Inflammatory macrophage treated with lipopolysaccharide for 1 hour (primary cell): ENCODE results near the gene IQSEC1.

Source experiments
- DNase-seq, 2 donors: peaks; one replicate each; pipeline ENCODE4 v3.0.0-alpha.2; 2020 to 2022

IQSEC1 gene

GRCh38 chr3:12902181-12902999 lies 170.8 kb downstream of the IQSEC1 start:
- peak; percentile 30 to 45 for DNase-seq

- no peak for DNase-seq
Measured at GRCh38 chr3:12901623-12902045, 171.6 kb downstream of the IQSEC1 start.

GRCh38 chr3:12900885-12901411 lies 172.3 kb downstream of the IQSEC1 start:
- DNase-seq: no peak

GRCh38 chr3:12898965-12899755 lies 174.1 kb downstream of the IQSEC1 start:
- DNase-seq: no peak

- no peak for DNase-seq
Measured at GRCh38 chr3:12898290-12898964, 174.8 kb downstream of the IQSEC1 start.

DNA sequence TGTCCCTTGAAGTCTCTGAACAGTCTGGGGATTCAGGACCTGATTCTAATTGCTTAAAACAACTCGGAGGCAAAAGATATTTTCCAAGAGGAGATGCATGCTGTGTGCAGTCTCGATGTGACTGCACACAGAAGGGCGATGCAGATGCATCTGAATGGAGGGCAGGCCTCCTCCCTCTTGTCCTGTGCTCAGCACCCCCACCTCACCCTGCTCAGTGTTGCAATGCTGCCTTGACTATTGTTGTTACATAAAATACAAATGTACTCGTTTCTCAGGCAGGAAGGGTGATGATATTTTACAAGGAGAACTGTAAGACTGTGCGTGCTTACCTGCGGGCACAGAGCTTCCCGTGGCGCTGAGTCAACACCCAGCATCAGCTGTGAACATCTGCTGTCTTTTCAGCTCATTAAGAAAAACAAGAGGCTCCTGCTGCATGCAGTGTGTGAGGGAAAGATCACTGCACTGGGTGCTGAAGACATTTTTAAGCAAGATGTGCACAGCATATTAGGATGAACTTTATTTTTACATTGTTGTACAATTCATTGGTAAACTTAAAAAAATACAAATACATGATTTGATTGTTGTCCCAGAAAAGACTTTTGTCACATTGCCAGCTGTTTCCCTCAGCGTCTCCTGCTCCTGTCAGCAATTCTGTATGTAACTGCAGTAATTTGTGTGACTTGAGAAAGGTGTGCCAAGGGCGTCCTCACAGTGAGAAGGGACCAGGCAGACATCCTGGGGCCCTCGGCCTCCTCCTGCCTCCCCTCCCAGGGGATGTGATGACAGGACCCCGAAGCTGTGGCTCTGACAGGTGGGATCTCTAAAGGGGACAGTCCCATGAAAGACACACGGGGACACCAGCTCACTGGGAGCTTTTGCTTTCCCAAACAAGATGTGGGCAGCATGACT lies 175.6 kb downstream of the IQSEC1 start:
- no peak for DNase-seq

GRCh38 chr3:12896063-12896985 lies 176.9 kb downstream of the IQSEC1 start:
- DNase-seq: peak; percentile 16 to 34

GRCh38 chr3:12895391-12896062 lies 177.7 kb downstream of the IQSEC1 start:
- DNase-seq: peak in 1 of 2 donors; percentile 43

GRCh38 chr3:12894629-12895028 lies 178.6 kb downstream of the IQSEC1 start:
- DNase-seq: no peak

DNA sequence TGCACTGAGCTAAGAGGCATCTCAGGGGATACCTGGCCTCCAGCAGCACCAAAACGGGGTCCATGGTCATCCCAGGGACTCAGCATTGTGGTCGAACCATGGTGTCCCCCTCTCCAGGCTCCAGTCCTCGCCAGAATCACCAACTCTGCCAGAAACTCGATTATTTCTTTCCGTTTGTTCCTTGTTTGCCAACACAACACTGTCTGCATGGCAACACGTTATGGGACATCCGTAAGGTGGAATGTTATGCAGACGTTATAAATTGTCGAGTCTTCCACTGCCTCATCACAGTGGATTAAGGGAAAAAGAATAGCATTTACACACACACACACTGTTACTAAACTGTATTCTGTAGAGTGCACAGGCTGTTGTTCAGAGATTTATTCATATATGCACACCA lies 179.4 kb downstream of the IQSEC1 start:
- DNase-seq: no peak

DNA sequence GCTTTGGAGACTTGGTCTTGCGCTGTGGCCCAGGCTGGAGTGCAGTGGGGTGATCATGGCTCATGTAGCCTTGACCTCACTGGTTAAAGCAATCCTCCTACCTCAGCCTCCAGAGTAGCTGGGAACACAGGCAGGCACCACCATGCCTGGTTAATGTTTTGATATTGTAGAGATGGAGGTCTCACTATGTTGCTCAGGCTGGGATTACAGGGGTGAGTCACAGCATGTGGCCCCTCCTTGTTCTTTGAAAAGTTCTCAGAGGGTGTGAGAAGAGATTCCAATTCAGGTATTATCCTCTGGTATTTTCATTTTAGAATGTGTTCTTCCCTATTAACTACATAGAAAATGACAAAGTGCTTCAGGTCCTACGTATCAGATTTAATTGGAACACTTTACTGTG lies 180.0 kb downstream of the IQSEC1 start:
- DNase-seq: no peak

- DNase-seq: no peak
Measured at GRCh38 chr3:12892840-12893189, 180.4 kb downstream of the IQSEC1 start.

- peak; percentile 82 to 84 for DNase-seq
Measured at GRCh38 chr3:12891985-12892839, 181.0 kb downstream of the IQSEC1 start.

- DNase-seq: no peak
Measured at GRCh38 chr3:12891391-12891984, 181.7 kb downstream of the IQSEC1 start.

DNA sequence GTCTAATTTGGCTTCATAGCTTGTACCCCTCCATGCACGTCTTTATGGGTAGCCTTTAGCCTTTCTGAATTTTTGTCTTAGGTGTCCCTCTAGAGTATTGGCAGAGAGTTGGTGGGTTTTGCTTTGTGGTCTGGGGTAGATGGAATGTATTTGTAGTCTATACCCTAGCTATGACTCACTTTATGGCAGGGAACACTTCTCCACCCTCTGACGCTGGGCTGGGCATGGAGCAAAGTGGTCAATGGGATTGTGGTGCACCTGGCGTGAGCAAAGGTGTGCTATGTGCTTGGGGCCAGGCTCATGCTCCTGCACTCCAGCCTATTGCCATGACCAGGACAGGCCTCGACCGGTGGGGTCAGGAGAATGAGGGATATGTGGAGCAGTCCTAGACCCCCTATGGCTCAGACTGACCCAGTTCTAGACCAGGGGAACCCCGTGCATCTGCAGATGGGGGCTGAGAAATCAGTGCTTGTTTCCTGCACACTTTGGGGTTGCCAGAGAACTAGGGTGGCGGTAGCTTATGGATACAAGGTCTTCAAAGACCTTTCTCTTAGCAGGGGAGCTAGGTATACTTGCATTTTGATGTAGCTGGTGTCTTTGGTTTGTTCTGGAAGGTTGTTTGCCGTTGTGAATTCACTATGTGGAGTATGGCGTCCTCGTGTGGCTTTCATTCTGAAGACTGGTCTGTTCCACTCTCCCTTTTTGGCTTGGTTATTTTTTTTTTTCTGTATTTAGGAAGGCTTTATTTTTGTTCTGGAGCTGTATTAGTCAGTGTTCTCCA lies 182.4 kb downstream of the IQSEC1 start:
- no peak for DNase-seq

GRCh38 chr3:12886736-12887135 lies 186.5 kb downstream of the IQSEC1 start:
- DNase-seq: no peak

DNA sequence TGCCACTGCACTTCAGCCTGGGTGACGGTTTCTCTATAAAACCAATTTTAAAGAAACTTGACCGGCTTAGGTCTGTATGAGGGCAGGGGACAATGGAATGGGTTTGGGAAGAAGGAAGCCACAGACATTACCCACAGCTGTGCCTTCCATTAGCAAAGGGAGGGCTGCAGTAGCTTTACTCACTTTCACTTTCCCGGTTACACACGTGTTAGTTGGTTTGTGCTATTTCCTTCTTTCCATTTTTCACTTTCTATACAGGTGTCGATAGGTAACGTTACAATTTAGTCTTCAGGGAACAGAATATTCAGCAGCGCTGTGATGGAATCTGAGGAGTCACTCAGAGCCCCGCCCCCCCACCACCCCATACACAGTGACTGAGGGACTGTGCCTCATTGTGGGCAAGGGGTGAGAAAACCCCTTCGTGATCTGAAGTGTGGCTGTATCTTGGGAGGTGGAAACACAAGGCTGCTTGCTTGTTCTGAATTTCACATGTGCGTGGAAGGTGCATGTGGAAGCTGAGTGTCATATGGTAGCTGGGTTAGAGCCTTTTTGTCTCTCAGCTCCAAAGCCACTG lies 187.0 kb downstream of the IQSEC1 start:
- DNase-seq: no peak

DNA sequence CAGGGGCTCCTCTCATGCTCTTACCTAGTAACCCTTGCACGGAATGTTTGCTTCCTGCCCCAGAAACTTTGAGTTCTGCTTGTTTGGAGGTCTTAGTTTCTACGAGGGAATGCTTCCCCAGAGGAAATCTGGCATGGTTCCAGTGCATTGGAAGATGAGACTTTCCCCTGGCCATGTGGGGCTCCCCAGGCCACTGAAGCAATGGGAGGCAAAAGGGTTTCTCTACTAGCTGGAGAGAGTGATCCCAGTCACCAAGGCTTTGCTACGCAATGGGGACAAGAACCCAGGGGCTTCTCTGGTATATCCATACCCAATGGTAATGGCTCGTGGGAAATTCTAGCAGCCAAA lies 187.7 kb downstream of the IQSEC1 start:
- DNase-seq: no peak
